Keratinocyte (primary cell): ENCODE measurements around the gene CSMD2. TPM values are rescaled to one million over a fixed set of nuclear protein-coding genes. Genes with fewer than 3 reads are reported as not detected.

Experiments used
- DNase-seq: peaks from one replicate; pipeline ENCODE4 v3.0.0-alpha.2; 2011; ENCODE audit warnings: low read depth, missing footprints, low spot score
- FAIRE-seq: peaks from 2 replicates; lab custom pipeline; 2011; peaks lifted over from hg19 to GRCh38; lab: Jason Lieb, UNC
- H2AFZ ChIP-seq: 2 replicates; pipeline ENCODE4 v1.6.0; 2012; ENCODE audit warnings: low read length, control low read depth, inconsistent platforms; ENCODE audit not compliant: control insufficient read depth
- H3K27ac ChIP-seq: 2 replicates; pipeline ENCODE4 v1.5.1; 2011; ENCODE audit warnings: low read length; ENCODE audit not compliant: control insufficient read depth, insufficient read depth
- H3K27me3 ChIP-seq: 3 replicates; pipeline ENCODE4 v1.6.0; 2011; ENCODE audit warnings: low read length; ENCODE audit not compliant: control insufficient read depth, insufficient read depth; ENCODE audit errors: extremely low read depth
- H3K36me3 ChIP-seq, 2 experiments: 2 replicates in 1 of 2; 3 replicates in 1 of 2; pipeline ENCODE4 v1.5.1; 2011; ENCODE audit warnings: low read length in 2 of 2, mild to moderate bottlenecking in 1 of 2; ENCODE audit not compliant: control insufficient read depth in 2 of 2, insufficient read depth in 2 of 2; ENCODE audit errors: extremely low read depth in 1 of 2
- H3K4me1 ChIP-seq: 3 replicates; pipeline ENCODE4 v1.5.1; 2011; ENCODE audit warnings: low read length; ENCODE audit not compliant: control insufficient read depth, insufficient read depth; ENCODE audit errors: extremely low read depth
- H3K4me2 ChIP-seq: 3 replicates; pipeline ENCODE4 v1.6.0; 2011; ENCODE audit warnings: low read depth, low read length; ENCODE audit not compliant: control insufficient read depth, insufficient read depth; ENCODE audit errors: extremely low read depth
- H3K4me3 ChIP-seq, 3 experiments: fragments of 200-600 bp in 1 of 3; sonication (generic) in 1 of 3; 2 replicates in 2 of 3; 3 replicates in 1 of 3; pipeline ENCODE4 v1.5.1; 2011 to 2016; ENCODE audit warnings: low read length in 3 of 3, mild to moderate bottlenecking in 3 of 3, control low read depth in 2 of 3, inconsistent platforms in 1 of 3, low read depth in 1 of 3, mixed read lengths in 1 of 3, mixed run types in 1 of 3, moderate library complexity in 1 of 3; ENCODE audit not compliant: control insufficient read depth in 2 of 3, insufficient read depth in 2 of 3; ENCODE audit errors: extremely low read depth in 1 of 3
- H3K79me2 ChIP-seq: 2 replicates; pipeline ENCODE4 v1.6.0; 2012; ENCODE audit warnings: low read length; ENCODE audit not compliant: control insufficient read depth, insufficient read depth
- H3K9ac ChIP-seq: 3 replicates; pipeline ENCODE4 v1.6.0; 2011; ENCODE audit warnings: low read length; ENCODE audit not compliant: control insufficient read depth, insufficient read depth; ENCODE audit errors: extremely low read depth
- H3K9me1 ChIP-seq: 3 replicates; pipeline ENCODE4 v1.6.0; 2011; ENCODE audit warnings: low read length; ENCODE audit not compliant: control insufficient read depth, insufficient read depth; ENCODE audit errors: extremely low read depth
- H3K9me3 ChIP-seq: 2 replicates; pipeline ENCODE4 v1.5.1; 2012; ENCODE audit warnings: low read depth, low read length; ENCODE audit not compliant: control insufficient read depth
- H4K20me1 ChIP-seq: 3 replicates; pipeline ENCODE4 v1.6.0; 2011; ENCODE audit warnings: low read length; ENCODE audit not compliant: control insufficient read depth, insufficient read depth; ENCODE audit errors: extremely low read depth
- EZH2 ChIP-seq: IDR thresholded peaks from one replicate; pipeline ENCODE4 v1.6.1; 2012; ENCODE audit warnings: inconsistent platforms, mild to moderate bottlenecking, low read length, moderate library complexity
- dilution Hi-C: fragments of 300-500 bp; cut with MboI; formaldehyde crosslinking; loops from one replicate; pipeline ENCODE4 v1.7.0; 2020; ENCODE audit warnings: low sequenced_read_pairs; ENCODE audit not compliant: extremely low pct_ligation_motif_present
- polyA plus RNA-seq, 5 experiments: library from polyadenylated mRNA; depleted of rRNA in 3 of 5; stranded (reverse) in 3 of 5; stranded (forward) in 1 of 5; unstranded in 1 of 5; fragments of >200 nt; gene quantifications; 1 replicate in 1 of 5; 2 replicates in 3 of 5; 3 replicates in 1 of 5; pipeline versions ENCODE4 v1.2.1 to v1.2.3, GENCODE V29; 2011 to 2012; ENCODE audit warnings: missing spikeins in 2 of 5, low read depth in 1 of 5, low replicate concordance in 1 of 5
- TF ChIP-seq, protein P1 (sequence below), 3 experiments: IDR thresholded peaks in 1 of 3; conservative IDR thresholded peaks in 1 of 3; optimal IDR thresholded peaks in 1 of 3; 2 replicates in 2 of 3; 3 replicates in 1 of 3; pipeline versions ENCODE3 to v1.5.1; 2011; ENCODE audit warnings: low read length in 3 of 3, mild to moderate bottlenecking in 3 of 3, moderate library complexity in 2 of 3, control low read depth in 1 of 3, inconsistent platforms in 1 of 3; ENCODE audit not compliant: insufficient read depth in 2 of 3; ENCODE audit errors: extremely low read depth in 1 of 3

CSMD2 gene
- polyA plus RNA-seq, 1 donor (not counting 4 experiments of a cell fraction or from before 2014, with no cell fraction given): 2.0 TPM

GRCh38 chr1:34034036-34034435, 131.0 kb downstream of the CSMD2 start:
- no peak overlapping the region for H2AFZ ChIP-seq
- no peak for DNase-seq
- H3K27ac ChIP-seq: no peak overlapping the region
- no peaks in the 10 kb centered on the region for H3K36me3 ChIP-seq
- no peak overlapping the region for H3K9ac ChIP-seq
- H3K27me3 ChIP-seq: no peaks in the 10 kb centered on the region
- no peak for FAIRE-seq
- no peaks in the 10 kb centered on the region for H3K79me2 ChIP-seq
- no peaks in the 10 kb centered on the region for H3K9me1 ChIP-seq
- no peaks in the 10 kb centered on the region for H3K9me3 ChIP-seq
- H3K4me1 ChIP-seq: no peaks in the 10 kb centered on the region
- TF ChIP-seq, protein P1, sequence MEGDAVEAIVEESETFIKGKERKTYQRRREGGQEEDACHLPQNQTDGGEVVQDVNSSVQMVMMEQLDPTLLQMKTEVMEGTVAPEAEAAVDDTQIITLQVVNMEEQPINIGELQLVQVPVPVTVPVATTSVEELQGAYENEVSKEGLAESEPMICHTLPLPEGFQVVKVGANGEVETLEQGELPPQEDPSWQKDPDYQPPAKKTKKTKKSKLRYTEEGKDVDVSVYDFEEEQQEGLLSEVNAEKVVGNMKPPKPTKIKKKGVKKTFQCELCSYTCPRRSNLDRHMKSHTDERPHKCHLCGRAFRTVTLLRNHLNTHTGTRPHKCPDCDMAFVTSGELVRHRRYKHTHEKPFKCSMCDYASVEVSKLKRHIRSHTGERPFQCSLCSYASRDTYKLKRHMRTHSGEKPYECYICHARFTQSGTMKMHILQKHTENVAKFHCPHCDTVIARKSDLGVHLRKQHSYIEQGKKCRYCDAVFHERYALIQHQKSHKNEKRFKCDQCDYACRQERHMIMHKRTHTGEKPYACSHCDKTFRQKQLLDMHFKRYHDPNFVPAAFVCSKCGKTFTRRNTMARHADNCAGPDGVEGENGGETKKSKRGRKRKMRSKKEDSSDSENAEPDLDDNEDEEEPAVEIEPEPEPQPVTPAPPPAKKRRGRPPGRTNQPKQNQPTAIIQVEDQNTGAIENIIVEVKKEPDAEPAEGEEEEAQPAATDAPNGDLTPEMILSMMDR (optimal IDR thresholded peaks at IDR 0.05 in 1 of 3, IDR thresholded peaks at IDR 0.05 in 1 of 3, conservative IDR thresholded peaks at IDR 0.05 in 1 of 3; ENCODE audit: extremely low read depth in 1 of 3, insufficient read depth in 2 of 3, low read length in 3 of 3): no peak
- no peak for TF ChIP-seq EZH2
- dilution Hi-C loops: no loop called here
- no peaks in the 10 kb centered on the region for H4K20me1 ChIP-seq
- no peak overlapping the region for H3K4me2 ChIP-seq
- H3K4me3 ChIP-seq: no peak overlapping the region

GRCh38 chr1:34029954-34030353, 135.1 kb downstream of the CSMD2 start:
- no peaks in the 10 kb centered on the region for H3K36me3 ChIP-seq
- H3K79me2 ChIP-seq: no peaks in the 10 kb centered on the region
- no peak overlapping the region for H3K4me2 ChIP-seq
- H3K9me1 ChIP-seq: no peaks in the 10 kb centered on the region
- TF ChIP-seq, protein P1 (optimal IDR thresholded peaks at IDR 0.05 in 1 of 3, IDR thresholded peaks at IDR 0.05 in 1 of 3, conservative IDR thresholded peaks at IDR 0.05 in 1 of 3; ENCODE audit: extremely low read depth in 1 of 3, insufficient read depth in 2 of 3, low read length in 3 of 3): no peak
- TF ChIP-seq EZH2: no peak
- DNase-seq (no peak), FAIRE-seq (no peak)
- H2AFZ ChIP-seq: no peak overlapping the region
- no peak overlapping the region for H3K4me3 ChIP-seq
- H3K27ac ChIP-seq: no peak overlapping the region
- no peaks in the 10 kb centered on the region for H3K27me3 ChIP-seq
- dilution Hi-C loops: no loop called here
- no peaks in the 10 kb centered on the region for H3K4me1 ChIP-seq
- no peaks in the 10 kb centered on the region for H4K20me1 ChIP-seq
- H3K9me3 ChIP-seq: no peaks in the 10 kb centered on the region
- no peak overlapping the region for H3K9ac ChIP-seq
